ENCODE measurements around the gene CFAP100. TPM values are rescaled to one million over a fixed set of nuclear protein-coding genes. Genes with fewer than 3 reads are reported as not detected.

The CFAP100 gene
- total and polyA plus RNA-seq, 9 of the 15 experiments (the other 6 are each of a cell fraction or from before 2014, with no cell fraction given): not detected

DNA sequence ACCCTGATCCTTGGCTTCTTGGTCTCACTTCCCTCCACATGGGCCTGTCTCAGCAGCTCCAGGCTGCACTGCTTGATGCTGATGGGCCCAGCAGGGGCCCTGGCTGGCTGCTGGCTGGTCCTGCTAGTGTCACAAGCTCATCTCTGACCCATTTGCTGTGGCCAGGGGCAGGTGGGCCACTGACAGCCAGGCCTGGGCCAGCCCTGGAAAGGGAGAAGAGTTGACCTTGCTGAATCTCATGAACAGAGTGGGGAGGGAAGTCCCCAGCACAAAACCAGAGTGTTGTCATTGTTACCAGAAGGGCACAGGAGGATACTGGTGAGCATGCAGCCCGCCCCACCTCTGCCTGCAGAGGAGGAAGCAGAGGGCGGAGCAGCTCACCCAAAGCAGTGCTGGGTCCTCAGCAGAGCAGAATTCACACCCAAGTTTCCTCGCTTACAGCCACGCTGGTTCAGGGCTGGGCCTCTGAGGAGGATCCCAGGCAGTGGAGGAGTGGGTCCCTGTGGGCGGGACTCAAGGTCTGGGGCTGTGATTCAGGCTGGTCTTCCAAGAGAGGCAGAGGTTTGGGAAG, 29.9 kb upstream of the CFAP100 start:
- Histone ChIP-seq H3K9ac (ENCODE audit: insufficient read depth in 1 of 2, low read depth in 2 of 2, low read length in 2 of 2) (no peak overlapping the region), H3K79me2 (ENCODE audit: control insufficient read depth, insufficient read depth, low read length) (no peaks in the 10 kb centered on the region), H4K20me1 (replicated peaks; ENCODE audit: control insufficient read depth, insufficient read depth, low read length) (no peaks in the 10 kb centered on the region), H3K36me3 (ENCODE audit: control insufficient read depth, insufficient read depth, low read length) (no peaks in the 10 kb centered on the region), H2AFZ (ENCODE audit: low read depth, low read length) (no peak overlapping the region), H3K27me3 (ENCODE audit: control insufficient read depth in 2 of 2, insufficient read depth in 2 of 2, low read length in 2 of 2) (peaks cover 0 to 33% of the 10 kb centered on the region in 2 experiments; a peak in 4 of 5 replicates), H3K9me3 (replicated peaks; ENCODE audit: control insufficient read depth, insufficient read depth, low read depth, low read length) (no peaks in the 10 kb centered on the region), H3K9me1 (ENCODE audit: control insufficient read depth, insufficient read depth, low read length) (no peaks in the 10 kb centered on the region), H3K4me2 (ENCODE audit: insufficient read depth, low read length) (no peak overlapping the region), H3K27ac (ENCODE audit: extremely low read depth, low read depth, low read length) (no peak overlapping the region), H3K4me1 (replicated peaks in 1 of 2; ENCODE audit: control insufficient read depth in 2 of 2, insufficient read depth in 2 of 2, low read length in 2 of 2) (no peaks in the 10 kb centered on the region), H3K4me3 (no peak overlapping the region)
- WGBS (ENCODE audit: insufficient coverage, low coverage, missing lambda C conversion rate): 0% methylated on average over 3 of the region's 5 CpGs
- POLR2A ChIA-PET: no interaction called here
- CTCF ChIA-PET (ENCODE audit: low intra/inter-chr PET ratio): no interaction called here
- no peak for DNase-seq (ENCODE audit: extremely low read depth in 1 of 4, low spot score in 3 of 4)
- no TSS peak for BruUV-seq (replicated peaks)
- intact Hi-C loops (cut with micrococcal nuclease) (no loop called here), in situ Hi-C loops (cut with MboI) (no loop called here)
- FAIRE-seq: no peak
- no peak for ATAC-seq
- no peak for TF ChIP-seq RBBP5 (IDR thresholded peaks at IDR 0.05; ENCODE audit: borderline replicate concordance, insufficient read depth, low read length, poor library complexity, severe bottlenecking)
- TF ChIP-seq, protein P1, sequence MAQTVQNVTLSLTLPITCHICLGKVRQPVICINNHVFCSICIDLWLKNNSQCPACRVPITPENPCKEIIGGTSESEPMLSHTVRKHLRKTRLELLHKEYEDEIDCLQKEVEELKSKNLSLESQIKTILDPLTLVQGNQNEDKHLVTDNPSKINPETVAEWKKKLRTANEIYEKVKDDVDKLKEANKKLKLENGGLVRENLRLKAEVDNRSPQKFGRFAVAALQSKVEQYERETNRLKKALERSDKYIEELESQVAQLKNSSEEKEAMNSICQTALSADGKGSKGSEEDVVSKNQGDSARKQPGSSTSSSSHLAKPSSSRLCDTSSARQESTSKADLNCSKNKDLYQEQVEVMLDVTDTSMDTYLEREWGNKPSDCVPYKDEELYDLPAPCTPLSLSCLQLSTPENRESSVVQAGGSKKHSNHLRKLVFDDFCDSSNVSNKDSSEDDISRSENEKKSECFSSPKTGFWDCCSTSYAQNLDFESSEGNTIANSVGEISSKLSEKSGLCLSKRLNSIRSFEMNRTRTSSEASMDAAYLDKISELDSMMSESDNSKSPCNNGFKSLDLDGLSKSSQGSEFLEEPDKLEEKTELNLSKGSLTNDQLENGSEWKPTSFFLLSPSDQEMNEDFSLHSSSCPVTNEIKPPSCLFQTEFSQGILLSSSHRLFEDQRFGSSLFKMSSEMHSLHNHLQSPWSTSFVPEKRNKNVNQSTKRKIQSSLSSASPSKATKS (CRISPR knock-in tag; IDR thresholded peaks at IDR 0.05): no peak
- TF ChIP-seq, protein P2, sequence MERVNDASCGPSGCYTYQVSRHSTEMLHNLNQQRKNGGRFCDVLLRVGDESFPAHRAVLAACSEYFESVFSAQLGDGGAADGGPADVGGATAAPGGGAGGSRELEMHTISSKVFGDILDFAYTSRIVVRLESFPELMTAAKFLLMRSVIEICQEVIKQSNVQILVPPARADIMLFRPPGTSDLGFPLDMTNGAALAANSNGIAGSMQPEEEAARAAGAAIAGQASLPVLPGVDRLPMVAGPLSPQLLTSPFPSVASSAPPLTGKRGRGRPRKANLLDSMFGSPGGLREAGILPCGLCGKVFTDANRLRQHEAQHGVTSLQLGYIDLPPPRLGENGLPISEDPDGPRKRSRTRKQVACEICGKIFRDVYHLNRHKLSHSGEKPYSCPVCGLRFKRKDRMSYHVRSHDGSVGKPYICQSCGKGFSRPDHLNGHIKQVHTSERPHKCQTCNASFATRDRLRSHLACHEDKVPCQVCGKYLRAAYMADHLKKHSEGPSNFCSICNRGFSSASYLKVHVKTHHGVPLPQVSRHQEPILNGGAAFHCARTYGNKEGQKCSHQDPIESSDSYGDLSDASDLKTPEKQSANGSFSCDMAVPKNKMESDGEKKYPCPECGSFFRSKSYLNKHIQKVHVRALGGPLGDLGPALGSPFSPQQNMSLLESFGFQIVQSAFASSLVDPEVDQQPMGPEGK (CRISPR knock-in tag; IDR thresholded peaks at IDR 0.05; ENCODE audit: borderline replicate concordance): no peak
- no peak for TF ChIP-seq CCNT2 (IDR thresholded peaks at IDR 0.05; ENCODE audit: borderline replicate concordance, extremely low read depth, insufficient read length, low read depth, low read length)
- TF ChIP-seq LCOR (CRISPR knock-in tag; IDR thresholded peaks at IDR 0.05): no peak
- no peak for TF ChIP-seq NCOA6 (IDR thresholded peaks at IDR 0.05)
- TF ChIP-seq GATA2 (CRISPR knock-in tag; IDR thresholded peaks at IDR 0.05): no peak
- no peak for TF ChIP-seq LARP7 (IDR thresholded peaks at IDR 0.05)
- TF ChIP-seq KHSRP (IDR thresholded peaks at IDR 0.05): no peak
- no peak for TF ChIP-seq E2F5 (CRISPR knock-in tag; IDR thresholded peaks at IDR 0.05)
- TF ChIP-seq ZNF165 (CRISPR knock-in tag; IDR thresholded peaks at IDR 0.05; ENCODE audit: borderline replicate concordance): no peak
- TF ChIP-seq HOMEZ (CRISPR knock-in tag; IDR thresholded peaks at IDR 0.05): no peak
- no peak for TF ChIP-seq TEAD1 (CRISPR knock-in tag; IDR thresholded peaks at IDR 0.05)
- TF ChIP-seq HDGF (IDR thresholded peaks at IDR 0.05): no peak
- no peak for TF ChIP-seq ZNF347 (CRISPR knock-in tag; IDR thresholded peaks at IDR 0.05; ENCODE audit: low read depth)

All from K562 (cell line).